GM18502 (cell line): ENCODE results near the gene NAV2.

ENCODE experiments used
- ATAC-seq: cut with Tn5 transposase; IDR thresholded peaks from one replicate; pipeline ENCODE4 v1.9.1; 2021; ENCODE audit warnings: mild to moderate bottlenecking; ENCODE audit not compliant: unreplicated experiment, poor library complexity

Gene NAV2

DNA sequence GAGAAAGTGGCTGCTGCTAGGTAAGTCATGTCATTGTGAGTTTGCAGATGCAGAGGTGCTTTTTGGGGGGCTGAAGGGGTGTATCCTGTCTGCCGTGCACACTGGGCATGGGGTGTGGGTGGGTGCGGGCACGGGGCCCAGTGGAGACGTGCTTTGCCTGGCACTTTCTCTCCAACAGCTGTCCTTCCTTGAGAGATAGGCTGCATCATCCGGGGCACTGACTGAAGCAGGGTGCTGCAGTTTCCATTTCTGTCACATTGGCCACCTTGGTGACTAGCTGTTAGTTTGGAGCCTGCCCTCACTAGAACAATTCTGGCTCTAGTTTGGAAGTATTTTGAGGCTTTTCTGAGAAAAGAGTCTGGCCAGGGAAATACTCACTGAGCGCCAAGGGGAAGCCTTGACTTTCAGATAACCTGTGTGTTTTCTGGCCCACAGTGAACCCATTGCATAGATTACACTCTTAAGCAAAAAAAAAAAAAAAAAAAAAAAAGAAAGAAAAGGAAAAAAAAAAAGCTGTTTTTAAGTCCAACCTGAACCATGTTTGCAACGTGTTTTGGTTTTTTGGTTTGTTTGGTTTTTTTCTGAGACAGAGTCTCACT lies 219.2 kb downstream of the NAV2 start:
- no peak for ATAC-seq

DNA sequence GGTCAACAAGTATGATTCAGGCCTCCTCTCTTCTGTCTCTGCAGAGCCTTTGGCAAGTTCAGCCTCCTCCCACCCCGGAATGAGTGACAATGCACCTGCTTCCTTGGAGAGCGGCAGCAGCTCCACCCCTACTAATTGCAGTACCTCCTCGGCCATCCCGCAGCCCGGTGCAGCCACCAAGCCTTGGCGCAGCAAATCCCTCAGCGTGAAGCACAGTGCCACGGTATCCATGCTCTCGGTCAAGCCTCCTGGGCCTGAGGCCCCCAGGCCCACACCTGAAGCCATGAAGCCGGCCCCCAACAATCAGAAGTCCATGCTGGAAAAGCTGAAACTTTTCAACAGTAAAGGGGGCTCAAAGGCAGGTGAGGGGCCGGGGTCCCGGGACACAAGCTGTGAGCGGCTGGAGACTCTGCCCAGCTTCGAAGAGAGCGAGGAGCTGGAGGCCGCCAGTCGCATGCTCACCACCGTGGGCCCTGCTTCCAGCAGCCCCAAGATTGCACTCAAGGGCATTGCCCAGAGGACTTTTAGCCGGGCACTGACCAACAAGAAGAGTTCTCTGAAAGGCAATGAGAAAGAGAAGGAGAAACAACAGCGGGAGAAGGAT lies 220.6 kb downstream of the NAV2 start:
- no peak for ATAC-seq

DNA sequence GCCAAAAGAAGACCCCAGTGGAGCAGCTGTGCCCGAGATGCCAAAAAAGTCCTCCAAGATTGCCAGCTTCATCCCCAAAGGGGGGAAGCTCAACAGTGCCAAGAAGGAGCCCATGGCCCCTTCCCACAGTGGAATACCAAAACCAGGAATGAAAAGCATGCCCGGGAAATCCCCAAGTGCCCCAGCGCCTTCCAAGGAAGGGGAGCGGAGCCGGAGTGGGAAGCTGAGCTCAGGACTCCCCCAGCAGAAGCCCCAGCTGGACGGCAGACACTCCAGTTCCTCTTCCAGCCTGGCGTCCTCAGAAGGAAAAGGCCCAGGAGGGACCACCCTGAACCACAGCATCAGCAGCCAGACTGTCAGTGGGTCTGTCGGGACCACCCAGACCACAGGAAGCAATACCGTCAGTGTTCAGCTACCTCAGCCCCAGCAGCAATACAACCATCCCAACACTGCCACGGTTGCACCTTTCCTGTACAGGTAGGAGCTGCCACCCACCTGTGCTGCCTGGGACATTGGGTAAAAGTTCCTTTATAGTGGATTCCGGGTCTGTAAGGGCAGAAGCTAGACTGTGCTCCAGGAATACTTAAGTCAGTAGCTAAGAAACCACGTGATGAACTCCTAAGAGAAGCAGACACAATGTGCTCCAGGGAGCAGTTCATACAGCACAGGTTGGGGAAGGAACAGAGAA lies 221.3 kb downstream of the NAV2 start:
- no peak for ATAC-seq

DNA sequence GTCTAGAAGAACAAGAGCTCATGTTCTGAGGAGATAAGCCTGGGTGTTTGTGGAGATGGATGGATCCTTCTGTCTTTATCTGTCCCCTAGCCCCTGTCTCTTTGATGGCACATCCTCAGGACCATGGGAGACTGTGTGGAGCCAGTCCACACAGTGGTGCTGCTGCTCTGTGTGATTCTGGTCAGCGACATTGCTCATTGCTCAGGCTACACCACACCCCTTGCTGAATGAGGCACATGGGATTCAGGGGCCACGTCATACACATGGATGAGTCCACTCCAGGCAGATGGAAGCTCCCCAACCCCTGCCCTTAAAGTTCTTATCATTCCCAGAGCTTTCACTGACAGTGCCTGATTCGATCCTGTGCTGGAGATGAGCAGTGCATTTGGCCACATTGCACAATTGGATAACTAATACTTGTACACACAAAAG lies 222.2 kb downstream of the NAV2 start:
- no peak for ATAC-seq

DNA sequence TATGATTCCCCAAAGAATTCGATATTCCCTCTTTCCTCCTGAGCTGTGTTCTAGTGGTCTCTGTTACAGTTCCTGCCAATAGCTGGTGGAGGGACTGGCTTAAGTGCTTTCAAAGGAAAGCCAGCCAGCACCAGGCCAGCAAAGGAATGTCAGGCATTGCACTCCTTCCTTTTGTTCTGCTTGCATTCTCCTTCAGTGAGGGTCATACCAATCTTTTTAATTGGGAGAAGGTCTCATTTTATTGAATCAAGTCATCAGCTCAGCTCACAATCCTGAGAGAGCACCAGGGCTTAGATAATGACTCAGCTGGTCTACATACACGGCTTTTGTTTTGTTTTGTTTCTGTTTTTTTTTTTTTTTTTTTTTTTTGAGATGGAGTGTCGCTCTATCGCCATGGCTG lies 222.9 kb downstream of the NAV2 start:
- no peak for ATAC-seq

DNA sequence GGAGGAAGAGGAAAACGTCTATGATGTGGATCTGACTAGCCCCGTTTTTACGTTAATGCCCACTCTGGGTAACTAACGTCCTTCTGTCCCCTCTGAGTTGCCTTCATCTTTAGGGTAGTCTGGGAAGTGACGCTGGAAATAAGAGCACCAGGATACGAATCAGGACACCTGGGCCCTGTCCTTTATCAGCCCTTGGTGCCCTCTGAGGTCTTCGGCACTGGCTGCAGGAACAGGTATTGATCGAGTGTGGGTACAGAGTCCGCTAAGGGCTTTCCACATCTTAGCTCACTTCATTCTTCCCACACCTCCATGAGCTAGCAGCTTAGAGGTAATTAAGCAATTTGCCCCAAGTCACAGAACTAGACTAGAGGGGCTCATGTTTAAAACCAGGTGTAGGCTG lies 223.8 kb downstream of the NAV2 start:
- no peak for ATAC-seq

DNA sequence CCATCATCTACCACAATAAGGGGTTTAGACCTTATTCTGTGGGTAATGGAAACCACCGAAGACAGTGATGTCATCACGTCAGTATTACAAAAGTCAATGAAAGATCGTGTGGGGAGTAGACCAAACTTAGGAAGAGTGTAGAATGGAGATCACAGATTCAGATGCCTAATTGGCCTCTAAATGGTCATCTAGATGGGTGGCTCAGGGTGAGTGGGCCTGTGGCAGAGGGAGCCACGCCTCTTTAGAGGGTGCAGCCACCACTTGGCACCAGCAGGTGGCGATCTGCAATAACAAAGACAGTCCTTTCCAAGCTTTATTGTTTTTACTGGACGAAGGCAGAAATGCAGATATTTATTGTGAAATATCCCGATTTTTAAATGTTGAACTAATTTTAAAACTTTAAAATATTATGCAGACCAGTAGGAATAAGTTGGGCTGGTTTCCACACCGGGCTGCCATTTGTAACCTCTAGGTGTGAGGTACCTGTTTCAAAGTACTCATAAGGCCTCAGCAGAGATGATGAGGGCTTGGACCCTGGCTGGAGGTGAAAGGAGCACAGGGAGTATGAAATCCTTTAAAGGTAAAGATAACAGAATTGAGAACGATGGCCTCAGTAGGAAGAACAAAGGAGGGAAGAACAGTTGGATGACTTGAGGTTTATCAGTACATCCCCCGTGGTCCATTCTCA lies 225.7 kb downstream of the NAV2 start:
- peak; percentile 86 for ATAC-seq

DNA sequence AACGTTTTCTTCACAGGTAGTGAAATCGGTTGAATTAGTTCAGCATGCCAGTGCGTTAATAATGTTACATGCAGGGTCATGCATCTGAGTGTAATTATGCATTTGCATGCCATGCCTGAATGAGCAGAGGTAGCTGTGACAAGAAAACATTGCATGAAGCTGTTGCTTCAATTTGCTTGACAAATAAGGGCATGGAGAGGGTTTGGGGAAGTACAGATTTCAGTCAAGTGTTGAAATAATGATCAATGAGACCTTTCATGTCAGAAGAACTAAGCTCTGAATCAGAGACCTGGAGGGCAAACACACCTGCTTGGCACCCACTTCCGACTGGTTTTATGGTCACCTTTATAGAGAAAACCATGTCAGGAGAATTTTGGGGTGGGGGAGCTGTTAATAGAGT lies 226.2 kb downstream of the NAV2 start:
- ATAC-seq: no peak

DNA sequence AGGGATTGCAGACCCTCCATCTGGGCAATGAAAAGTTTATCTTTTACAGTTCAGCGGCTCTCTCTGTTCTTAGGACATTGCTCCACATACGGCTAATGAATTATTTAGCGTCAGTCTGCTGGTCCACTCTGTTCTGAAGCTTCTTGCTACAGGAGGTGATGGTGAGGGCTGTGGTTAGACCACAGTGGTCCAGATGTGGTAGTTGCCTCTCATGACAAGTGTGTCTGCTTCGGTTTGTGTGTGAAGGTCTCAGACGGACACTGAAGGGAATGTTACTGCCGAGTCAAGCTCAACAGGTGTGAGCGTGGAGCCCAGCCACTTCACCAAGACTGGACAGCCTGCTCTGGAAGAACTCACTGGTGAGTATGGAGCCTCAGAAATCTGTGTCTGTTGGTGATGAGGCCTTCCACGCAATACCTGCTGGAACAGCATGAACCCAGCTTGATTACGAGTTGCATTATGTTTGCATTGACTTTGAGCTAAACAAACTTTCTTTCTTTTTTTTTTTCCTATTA lies 226.8 kb downstream of the NAV2 start:
- ATAC-seq: no peak

DNA sequence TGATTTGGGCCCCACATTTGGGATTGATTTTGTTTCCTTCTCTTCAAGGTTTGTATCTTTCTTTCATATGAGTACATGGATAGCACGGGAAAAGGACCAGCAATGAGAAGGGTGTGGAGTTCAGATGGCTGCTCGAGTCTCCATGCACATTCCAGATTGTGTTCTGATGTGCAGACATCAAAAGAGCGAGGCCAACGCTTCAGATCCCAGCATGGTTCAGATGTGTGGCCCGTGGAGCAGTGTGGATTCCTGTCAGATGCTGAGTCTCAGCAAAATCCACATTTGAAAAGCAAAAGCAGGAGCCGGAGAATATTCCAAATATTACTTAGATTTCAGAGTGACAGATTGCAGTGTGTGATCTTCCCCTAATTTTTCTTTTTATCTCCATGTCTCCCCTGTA lies 228.2 kb downstream of the NAV2 start:
- no peak for ATAC-seq

DNA sequence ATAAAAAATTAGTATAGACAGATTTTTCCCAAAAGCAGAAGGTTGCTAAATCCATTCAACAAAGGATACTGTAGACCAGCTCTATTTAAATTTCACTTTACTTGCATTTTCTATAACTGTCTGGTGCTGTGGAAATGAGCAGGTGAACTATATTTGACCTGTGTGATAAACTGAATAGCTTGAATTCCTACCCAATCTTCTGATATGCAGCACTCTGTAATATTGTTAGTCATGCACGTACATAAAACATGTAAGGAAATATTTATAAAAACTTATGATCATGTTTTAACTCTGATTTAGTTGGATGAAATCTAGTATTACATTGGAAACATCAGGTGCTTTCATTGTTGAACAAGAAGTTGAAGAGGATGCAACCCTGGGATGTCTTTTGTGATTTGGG lies 234.0 kb downstream of the NAV2 start:
- ATAC-seq: no peak

DNA sequence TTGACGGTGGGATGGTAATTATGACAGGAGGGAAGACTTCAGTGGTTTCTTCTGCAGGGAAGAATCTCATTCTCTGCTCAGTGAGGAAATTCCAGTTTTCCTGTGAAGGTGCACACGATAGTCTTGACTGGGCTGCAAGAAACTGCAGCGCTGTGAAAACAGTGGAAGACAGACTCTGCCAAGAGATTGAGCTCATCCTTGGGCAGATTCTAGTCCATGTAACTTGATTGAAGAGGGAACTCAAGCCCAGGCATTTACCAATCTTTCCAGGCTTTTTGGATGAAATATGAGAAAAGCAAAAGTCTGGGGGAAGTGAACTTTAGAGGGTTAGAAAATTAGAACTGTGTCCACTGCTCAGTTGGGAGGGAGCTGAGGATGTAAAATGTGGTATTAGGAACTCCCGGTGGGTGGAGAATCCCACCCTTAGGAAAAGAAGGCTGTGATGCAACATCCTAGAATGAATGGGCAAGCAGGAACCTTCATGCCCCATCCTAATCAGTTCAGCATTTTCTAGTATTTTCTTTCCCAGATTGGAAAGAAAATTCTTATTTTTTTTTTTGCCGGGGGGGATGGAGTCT lies 235.0 kb downstream of the NAV2 start:
- no peak for ATAC-seq

DNA sequence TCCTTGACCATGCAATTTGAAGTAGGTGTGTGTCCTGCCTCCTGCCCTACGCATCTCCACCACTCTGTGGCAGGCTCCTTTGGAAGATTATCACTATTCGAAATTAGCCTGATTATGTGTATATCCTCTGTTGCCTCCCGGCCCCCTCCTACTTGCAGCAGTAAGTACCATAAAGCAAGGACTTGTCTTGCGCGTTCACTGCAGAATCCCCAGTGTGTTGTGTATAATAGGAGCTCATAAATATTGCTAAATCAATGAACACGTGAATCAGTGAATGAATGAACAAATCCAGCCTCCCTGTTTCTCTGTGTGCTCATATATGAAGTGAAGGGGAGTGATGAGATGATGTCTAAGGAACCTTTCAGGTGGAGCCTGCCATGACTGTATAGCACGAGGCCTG lies 237.0 kb downstream of the NAV2 start:
- no peak for ATAC-seq

DNA sequence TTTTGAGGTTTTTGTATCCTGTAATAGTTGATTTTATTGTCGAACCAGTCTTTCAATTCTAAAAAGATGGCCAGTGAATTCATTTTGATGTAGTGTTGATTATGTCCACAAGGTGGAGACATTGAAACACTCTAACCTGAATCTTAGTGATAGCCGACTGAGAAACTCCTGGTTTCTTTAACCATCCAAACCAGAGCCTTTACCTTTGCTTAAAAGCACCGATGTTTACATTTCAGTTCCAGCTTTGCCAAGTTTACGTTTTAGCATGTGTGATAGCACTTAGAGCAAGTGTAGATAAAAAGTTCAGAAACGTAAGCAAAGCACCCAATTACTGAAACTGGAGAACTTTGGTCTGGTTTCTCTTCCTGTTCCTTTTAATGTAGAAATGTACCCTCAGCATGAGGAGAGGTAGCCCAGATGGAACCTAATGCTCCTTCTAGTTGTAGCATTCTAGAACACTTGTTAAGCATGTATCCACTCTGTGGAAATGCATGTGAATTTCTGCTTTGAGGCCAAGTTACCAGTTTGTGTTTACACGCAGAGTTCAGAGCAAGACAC lies 239.0 kb downstream of the NAV2 start:
- ATAC-seq: peak; percentile 93

DNA sequence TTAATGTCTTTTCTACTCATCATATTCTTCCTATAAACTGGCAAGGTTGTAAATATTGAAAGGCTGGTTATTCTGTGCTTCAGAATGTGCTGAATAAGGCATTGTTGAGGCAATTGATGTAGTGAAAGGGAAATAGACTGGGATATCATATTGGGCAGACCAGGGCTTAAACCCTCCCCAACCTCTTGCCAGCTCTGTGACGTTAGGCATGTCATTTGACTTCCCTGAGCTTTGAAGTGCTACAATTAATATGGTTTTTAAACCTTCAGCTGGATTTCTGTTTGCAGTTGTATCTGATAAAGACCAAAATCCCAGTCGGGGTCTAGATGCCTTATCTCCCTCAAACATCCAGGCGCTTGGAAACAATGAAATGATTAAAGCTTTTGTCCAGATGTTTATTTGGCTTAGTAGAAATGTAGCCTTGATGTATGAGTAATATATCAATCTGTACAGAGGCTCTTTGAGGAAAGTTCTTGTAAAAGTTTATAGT lies 239.5 kb downstream of the NAV2 start:
- no peak for ATAC-seq

DNA sequence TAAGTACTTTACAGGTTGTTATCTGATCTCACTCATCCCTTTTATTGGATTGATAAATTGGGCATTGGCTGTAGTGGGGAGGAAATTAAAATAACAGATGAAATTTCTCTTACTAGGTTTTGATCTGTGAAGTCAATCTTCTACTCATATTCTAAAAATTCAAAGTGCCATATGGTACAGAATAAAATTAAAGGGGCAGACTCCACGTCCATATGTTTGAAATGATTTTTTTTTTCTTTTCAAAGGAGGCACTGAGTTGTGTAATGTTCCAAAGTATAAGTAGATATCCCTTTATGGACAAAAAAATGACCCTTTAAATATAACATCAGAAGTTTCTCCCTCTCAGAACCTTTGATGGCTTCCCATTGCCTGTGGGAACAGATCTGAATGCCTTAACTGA lies 240.3 kb downstream of the NAV2 start:
- no peak for ATAC-seq

DNA sequence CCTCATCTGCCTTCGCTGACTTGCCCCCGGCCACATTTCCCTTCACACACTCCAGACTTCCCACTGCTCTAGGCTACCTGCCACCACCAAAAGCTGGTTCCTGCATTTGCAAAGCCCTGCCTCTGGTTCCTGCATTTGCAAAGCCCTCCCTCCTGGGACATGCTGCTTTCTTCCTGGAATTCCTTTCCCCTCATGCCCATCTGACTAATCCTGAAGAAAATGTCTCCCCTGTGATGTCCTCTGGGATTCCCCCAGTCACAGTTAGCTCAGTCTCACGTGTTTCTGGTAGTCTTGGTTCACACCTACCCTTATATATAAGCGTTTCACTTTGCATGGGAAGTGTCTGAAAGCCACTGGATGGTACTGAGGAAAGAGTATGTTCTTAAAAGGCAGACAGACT lies 240.7 kb downstream of the NAV2 start:
- no peak for ATAC-seq

DNA sequence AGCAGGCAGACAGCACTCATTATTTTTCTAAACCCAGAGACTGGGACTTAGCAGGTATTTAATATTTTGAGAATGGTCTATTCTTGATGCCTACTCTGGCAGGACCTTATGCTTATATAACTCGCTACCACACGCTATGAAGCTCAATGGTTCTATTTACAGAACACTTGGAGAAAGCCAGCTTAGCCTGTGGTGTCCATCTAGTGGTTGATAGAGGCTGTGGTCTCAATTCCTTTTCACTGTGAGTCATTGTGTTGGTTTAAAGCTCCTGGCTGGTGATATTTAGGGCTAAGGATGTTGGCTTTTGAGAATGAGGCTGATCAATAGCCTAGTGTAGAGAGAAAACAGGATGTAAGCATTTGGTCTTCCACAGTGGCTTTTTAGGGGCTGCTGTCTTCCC lies 241.3 kb downstream of the NAV2 start:
- no peak for ATAC-seq

DNA sequence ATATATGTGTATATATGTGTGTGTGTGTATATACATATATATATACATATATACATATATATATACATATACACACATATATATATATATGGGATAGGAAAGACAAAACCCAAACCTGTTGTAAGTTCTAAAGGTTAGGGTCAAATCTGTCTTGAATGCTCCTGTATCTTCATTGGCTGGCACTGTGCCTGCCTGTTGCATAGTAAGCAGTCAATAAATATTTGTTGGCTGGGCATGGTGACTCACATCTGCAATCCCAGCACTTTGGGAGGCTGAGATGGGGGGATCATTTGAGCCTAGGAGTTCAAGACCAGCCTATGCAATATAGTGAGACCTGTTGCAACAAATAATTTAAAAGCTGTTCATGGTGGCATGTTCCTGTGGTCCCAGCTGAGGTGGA lies 242.3 kb downstream of the NAV2 start:
- no peak for ATAC-seq

DNA sequence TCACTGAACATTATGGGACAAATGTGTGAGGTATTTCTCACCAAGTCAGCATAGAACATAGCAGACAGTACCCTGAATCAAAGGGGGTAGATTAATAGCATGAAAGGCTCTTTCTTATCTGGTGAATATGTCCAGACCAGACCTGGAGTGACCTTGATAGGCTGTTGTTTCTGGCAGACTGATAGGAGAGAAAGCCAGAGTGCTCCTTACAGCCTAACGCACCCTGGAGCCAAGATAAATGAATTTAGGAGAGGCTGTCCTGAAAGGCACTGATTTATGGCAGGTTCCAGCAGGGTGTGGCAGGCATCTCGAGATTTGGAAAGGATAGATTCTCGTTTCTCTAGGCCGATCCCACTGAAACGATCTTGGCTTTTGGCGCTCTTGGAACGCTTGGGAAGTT lies 243.0 kb downstream of the NAV2 start:
- no peak for ATAC-seq
